Left lung (tissue), 10 donors: Measurements from ENCODE around the gene COG3. TPM values are rescaled to one million over a fixed set of nuclear protein-coding genes. Genes with fewer than 3 reads are reported as not detected.

Source experiments
- ATAC-seq: fragments of 200-7000 bp; cut with Tn5 transposase; one replicate; pipeline ENCODE4 v1.9.1; 2020; ENCODE audit warnings: moderate library complexity
- DNase-seq, 4 donors: peaks; one replicate each; pipeline ENCODE4 v3.0.0-alpha.2; 2013 to 2020
- H3K27ac ChIP-seq, 2 donors: fragments of 200-600 bp; sonication (generic) in 1 of 2; one replicate each; pipeline versions ENCODE4 v1.5.0 to v1.8.0; 2020 to 2021
- H3K27me3 ChIP-seq, 2 donors: fragments of 200-600 bp; sonication (generic) in 1 of 2; one replicate each; pipeline versions ENCODE4 v1.5.0 to v1.8.0; 2020 to 2021
- H3K36me3 ChIP-seq, 2 donors: fragments of 200-600 bp; sonication (generic) in 1 of 2; one replicate each; pipeline versions ENCODE4 v1.5.0 to v1.8.0; 2020 to 2021
- H3K4me1 ChIP-seq, 2 donors: fragments of 200-600 bp; one replicate each; pipeline ENCODE4 v1.8.0; 2021
- H3K4me3 ChIP-seq, 2 donors: fragments of 200-600 bp; sonication (generic) in 1 of 2; one replicate each; pipeline versions ENCODE4 v1.5.0 to v1.8.0; 2020 to 2021; ENCODE audit warnings: mild to moderate bottlenecking in 1 of 2
- H3K9me3 ChIP-seq, 2 donors: fragments of 200-600 bp; sonication (generic) in 1 of 2; one replicate each; pipeline versions ENCODE4 v1.5.0 to v1.8.0; 2020 to 2021
- CTCF ChIP-seq, 2 donors: fragments of 200-600 bp; sonication (generic) in 1 of 2; IDR thresholded peaks; one replicate each; pipeline versions ENCODE4 v1.5.0 to v1.8.0; 2021; ENCODE audit warnings: antibody characterized with exemption in 2 of 2
- intact Hi-C, 2 donors: fragments of 100-400 bp; cut with DNase I; formaldehyde crosslinking; loops; one replicate each; pipeline versions ENCODE4 v1.11.2 to v1.14.2; 2022
- polyA plus RNA-seq, 6 donors: library from polyadenylated mRNA; unstranded; fragments of 120-200 nt; gene quantifications; one replicate each; pipeline ENCODE4 v1.2.1, GENCODE V29; 2013; ENCODE audit not compliant: insufficient read length in 6 of 6
- total RNA-seq, 2 donors: library from RNA; stranded (reverse); fragmentation: NEBNext Ultra II Directional; extraction: Animal tissue kit (Norgen Biotek cat#: 25700); gene quantifications; one replicate each; pipeline ENCODE4 v1.2.1, GENCODE V29; 2021
- donor health status: DM: no; HTN: yes; CAD: no.
- donor health status: DM: no; HTN: no; CAD: no.

COG3 gene
- total and polyA plus RNA-seq, 8 donors, result 20.6 to 37.8 (median 34.9) TPM

- H3K9me3 ChIP-seq, result no peaks in the 10 kb centered on the region
- intact Hi-C loops, result no loop called here
- DNase-seq, result no peak
- peaks cover 0 to 13% of the 10 kb centered on the region in 2 donors for H3K4me1 ChIP-seq
- peak; percentile 21 for ATAC-seq
- no peaks in the 10 kb centered on the region for H3K27me3 ChIP-seq
- peaks cover 0 to 75% of the 10 kb centered on the region in 2 donors for H3K36me3 ChIP-seq
- TF ChIP-seq CTCF (IDR thresholded peaks at IDR 0.05), result no peak
- H3K4me3 ChIP-seq, result no peak overlapping the region
- peak overlapping the region; percentile 4 to 35 for H3K27ac ChIP-seq
Measured at GRCh38 chr13:45501175-45501526, 36.4 kb downstream of the COG3 start.

- ATAC-seq (no peak), DNase-seq (no peak)
- Histone ChIP-seq H3K36me3 (peaks cover 0 to 75% of the 10 kb centered on the region in 2 donors), H3K4me1 (peaks cover 0 to 13% of the 10 kb centered on the region in 2 donors), H3K27ac (no peak overlapping the region), H3K9me3 (no peaks in the 10 kb centered on the region), H3K27me3 (no peaks in the 10 kb centered on the region), H3K4me3 (no peak overlapping the region)
- TF ChIP-seq CTCF (IDR thresholded peaks at IDR 0.05), result no peak
- intact Hi-C loops, result no loop called here
Measured at GRCh38 chr13:45503658-45504057, 38.9 kb downstream of the COG3 start.

- no peak for TF ChIP-seq CTCF (IDR thresholded peaks at IDR 0.05)
- Histone ChIP-seq H3K9me3 (no peaks in the 10 kb centered on the region), H3K4me1 (no peaks in the 10 kb centered on the region), H3K27me3 (no peaks in the 10 kb centered on the region), H3K27ac (no peak overlapping the region), H3K4me3 (no peak overlapping the region), H3K36me3 (peaks cover 0 to 93% of the 10 kb centered on the region in 2 donors)
- DNase-seq (no peak), ATAC-seq (no peak)
- intact Hi-C loops, result no loop called here
Measured at GRCh38 chr13:45506811-45507210, 42.1 kb downstream of the COG3 start.

GRCh38 chr13:45508776-45509175 is 44.0 kb downstream of the COG3 start:
- no peak for TF ChIP-seq CTCF (IDR thresholded peaks at IDR 0.05)
- DNase-seq (no peak), ATAC-seq (no peak)
- intact Hi-C loops, result no loop called here
- H3K27ac ChIP-seq, result peak overlapping the region in 1 of 2 donors; percentile 30
- no peaks in the 10 kb centered on the region for H3K9me3 ChIP-seq
- no peak overlapping the region for H3K4me3 ChIP-seq
- no peaks in the 10 kb centered on the region for H3K27me3 ChIP-seq
- no peaks in the 10 kb centered on the region for H3K4me1 ChIP-seq
- H3K36me3 ChIP-seq, result peaks cover 0 to 92% of the 10 kb centered on the region in 2 donors

GRCh38 chr13:45510672-45511071 is 45.9 kb downstream of the COG3 start:
- H3K27ac ChIP-seq, result no peak overlapping the region
- ATAC-seq (no peak), DNase-seq (no peak)
- H3K36me3 ChIP-seq, result peaks cover 0 to 92% of the 10 kb centered on the region in 2 donors
- no peaks in the 10 kb centered on the region for H3K4me1 ChIP-seq
- H3K9me3 ChIP-seq, result no peaks in the 10 kb centered on the region
- H3K4me3 ChIP-seq, result no peak overlapping the region
- TF ChIP-seq CTCF (IDR thresholded peaks at IDR 0.05), result no peak
- no peaks in the 10 kb centered on the region for H3K27me3 ChIP-seq
- intact Hi-C loops, result no loop called here
